Activated CD4-positive, CD25-positive, alpha-beta regulatory T cell treated with anti-CD3 and anti-CD28 coated beads, Interleukin-2, amount 50 U/mL, for 24 hours (primary cell): Measurements from ENCODE around the gene MYO5C.

Experiments
- ATAC-seq, 2 donors: fragments of 150-1000 bp; cut with Tn5 transposase; one replicate each; pipeline ENCODE4 v1.10.0; 2021; ENCODE audit warnings: mild to moderate bottlenecking in 1 of 2, moderate library complexity in 1 of 2

MYO5C gene

DNA sequence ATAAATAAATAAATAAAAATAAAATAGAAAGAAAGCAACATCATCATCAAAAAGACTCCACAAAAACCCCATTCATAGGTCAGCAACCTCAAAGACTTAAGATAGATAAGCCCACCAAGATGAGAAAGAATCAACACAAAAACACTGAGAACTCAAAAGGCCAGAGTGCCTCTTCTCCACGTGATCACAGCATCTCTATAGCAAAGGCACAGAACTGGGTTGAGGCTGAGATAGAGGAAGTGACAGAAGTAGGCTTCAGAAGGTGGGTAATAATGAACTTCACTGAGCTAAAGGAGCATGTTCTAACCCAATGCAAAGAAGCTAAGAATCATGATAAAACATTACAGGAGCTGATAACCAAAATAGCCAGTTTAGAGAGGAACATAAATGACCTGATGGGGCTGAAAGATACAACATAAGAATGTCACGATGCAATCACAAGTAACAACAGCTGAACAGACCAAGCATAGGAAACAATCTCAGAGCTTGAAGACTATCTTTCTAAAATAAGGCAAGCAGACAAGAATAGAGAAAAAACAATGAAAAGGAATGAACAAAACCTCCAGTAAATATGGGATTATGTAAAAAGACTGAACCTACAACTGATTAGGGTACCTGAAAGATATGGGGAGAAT lies 130.9 kb downstream of the MYO5C start:
- no peak for ATAC-seq

DNA sequence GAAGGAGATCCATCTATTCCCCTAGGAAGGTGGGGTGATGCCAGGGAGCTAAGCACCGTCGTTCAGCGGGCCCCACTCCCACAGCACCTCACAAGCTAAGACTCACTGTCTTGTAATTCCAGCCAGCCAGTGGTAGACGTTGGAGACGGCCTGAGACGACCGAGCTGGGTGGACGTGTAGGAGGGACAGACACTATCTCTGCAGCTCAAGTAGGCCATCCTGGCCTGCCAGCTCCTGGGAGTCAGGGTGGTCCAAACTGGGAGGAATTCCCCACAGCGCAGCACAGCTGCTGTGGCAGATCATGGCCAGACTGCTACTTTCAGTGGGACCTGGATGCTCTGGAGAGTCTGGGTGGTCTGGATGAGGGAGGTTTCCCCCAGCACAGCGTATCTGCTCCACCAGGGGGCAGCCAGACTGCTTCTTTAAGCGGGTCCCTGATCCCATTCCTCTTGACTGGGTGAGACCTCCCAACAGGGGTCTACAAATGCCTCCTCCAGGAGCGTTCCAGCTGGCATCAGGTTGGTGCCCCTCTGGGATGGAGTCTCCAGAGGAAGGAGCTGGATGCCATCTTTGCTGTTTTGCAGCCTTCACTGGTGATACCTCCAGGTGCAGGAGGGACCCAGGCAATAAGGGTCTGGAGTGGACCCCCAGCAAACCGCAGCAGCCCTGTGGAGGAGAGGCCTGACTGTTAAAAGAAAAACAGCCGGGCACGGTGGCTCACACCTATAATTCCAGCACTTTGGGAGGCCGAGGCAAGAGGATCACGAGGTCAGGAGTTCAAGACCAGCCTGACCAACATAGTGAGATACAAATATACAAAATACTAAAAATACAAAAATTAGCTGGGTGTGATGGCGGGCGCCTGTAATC lies 132.0 kb downstream of the MYO5C start:
- ATAC-seq, result no peak

- no peak for ATAC-seq
These were observed 132.7 kb downstream of the MYO5C start for GRCh38 chr15:52162876-52163275.

GRCh38 chr15:52162260-52162659 lies 133.3 kb downstream of the MYO5C start:
- no peak for ATAC-seq

GRCh38 chr15:52161406-52161966 lies 134.1 kb downstream of the MYO5C start:
- no peak for ATAC-seq

GRCh38 chr15:52159645-52160044 lies 136.0 kb downstream of the MYO5C start:
- no peak for ATAC-seq

- ATAC-seq, result no peak
These were observed 137.4 kb downstream of the MYO5C start for GRCh38 chr15:52158084-52158765.

- no peak for ATAC-seq
These were observed 139.7 kb downstream of the MYO5C start for GRCh38 chr15:52155878-52156277.

GRCh38 chr15:52154896-52155865 lies 140.4 kb downstream of the MYO5C start:
- no peak for ATAC-seq

- no peak for ATAC-seq
These were observed 141.4 kb downstream of the MYO5C start for GRCh38 chr15:52153900-52154895.

DNA sequence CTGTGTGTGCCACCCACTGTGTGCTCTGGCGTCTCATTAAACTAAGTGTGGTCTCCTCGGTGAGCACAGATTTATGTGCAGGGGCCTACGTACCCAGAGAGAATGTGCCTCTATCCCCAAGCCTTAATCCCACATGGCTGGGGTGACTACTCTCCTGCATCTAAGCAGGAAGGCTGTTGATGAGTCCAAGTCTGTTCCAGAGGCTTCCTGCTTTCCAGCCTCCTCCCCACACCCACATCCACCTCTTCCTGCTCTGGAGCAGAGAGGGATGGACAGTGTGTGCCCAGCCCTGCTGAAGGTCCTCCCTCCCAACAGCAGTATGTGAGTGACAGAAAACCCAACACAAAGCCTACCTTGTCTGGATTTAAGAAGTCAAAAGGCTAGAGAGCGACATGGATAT lies 144.3 kb downstream of the MYO5C start:
- no peak for ATAC-seq

- ATAC-seq, result no peak
These were observed 144.7 kb downstream of the MYO5C start for GRCh38 chr15:52150871-52151270.

- no peak for ATAC-seq
These were observed 145.4 kb downstream of the MYO5C start for GRCh38 chr15:52150043-52150825.

DNA sequence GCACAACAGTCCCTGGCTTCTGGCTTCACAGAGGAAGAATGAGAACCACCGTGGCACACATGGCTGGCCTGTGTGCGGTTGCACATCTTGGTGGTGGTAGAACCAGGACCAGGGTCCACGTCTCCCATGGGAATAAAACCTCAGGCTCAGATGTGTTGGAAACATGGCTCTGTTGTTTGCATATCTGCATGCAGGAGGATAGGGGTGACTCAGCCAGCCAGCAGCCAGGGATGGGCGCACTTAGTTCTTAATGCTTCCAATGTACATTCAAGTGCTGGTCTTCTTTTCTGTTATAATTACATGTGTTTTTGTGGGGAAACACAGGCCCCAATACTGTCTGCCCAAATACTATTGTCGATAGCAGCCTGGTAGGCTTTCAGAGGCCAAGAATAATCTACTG lies 147.2 kb downstream of the MYO5C start:
- no peak for ATAC-seq

- ATAC-seq, result no peak
These were observed 148.8 kb downstream of the MYO5C start for GRCh38 chr15:52146776-52147175.

DNA sequence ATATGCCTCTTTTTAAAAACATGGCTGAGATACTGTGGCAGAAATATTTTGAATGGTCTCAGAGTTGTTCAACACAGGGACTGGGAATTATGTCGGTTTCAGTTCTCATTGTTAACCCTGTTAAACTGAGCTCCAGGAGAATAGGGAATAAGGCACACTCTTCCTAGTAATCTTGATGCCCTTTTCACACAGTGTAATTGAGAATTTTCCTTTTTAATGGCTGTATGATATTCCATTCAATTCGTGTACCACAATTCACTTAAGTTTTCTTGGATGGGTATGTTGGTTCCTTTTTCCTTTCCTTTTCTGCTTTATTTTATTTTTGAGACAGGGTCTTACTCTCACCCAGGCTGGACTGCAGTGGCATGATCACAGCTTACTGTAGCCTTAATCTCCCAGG lies 149.3 kb downstream of the MYO5C start:
- ATAC-seq, result no peak

- no peak for ATAC-seq
These were observed 150.9 kb downstream of the MYO5C start for GRCh38 chr15:52144656-52145178.

- ATAC-seq, result no peak
These were observed 151.7 kb downstream of the MYO5C start for GRCh38 chr15:52143873-52144272.
